Heart left ventricle (tissue), 16 donors: ENCODE data around the gene PCBP3. TPM values are rescaled to one million over a fixed set of nuclear protein-coding genes. Genes with fewer than 3 reads are reported as not detected.

Experiments
- ATAC-seq, 4 donors: fragments of 200-7000 bp; cut with Tn5 transposase; one replicate each; pipeline ENCODE4 v1.9.1; 2020 to 2022; ENCODE audit warnings: moderate library complexity in 4 of 4, mild to moderate bottlenecking in 3 of 4, moderate number of reproducible peaks in 1 of 4
- DNase-seq, 5 donors: peaks; one replicate each; pipeline ENCODE4 v3.0.0-alpha.2; 2020
- H3K27ac ChIP-seq, 12 donors: fragments of 200-600 bp; sonication (generic) in 4 of 12; one replicate each; pipeline versions ENCODE4 v1.5.0 to v1.8.0; 2016 to 2022; ENCODE audit warnings: mild to moderate bottlenecking in 2 of 12
- H3K27me3 ChIP-seq, 9 donors: fragments of 200-600 bp; sonication (generic) in 2 of 9; one replicate each; pipeline versions ENCODE4 v1.5.1 to v1.8.0; 2016 to 2022; ENCODE audit warnings: mild to moderate bottlenecking in 3 of 9
- H3K36me3 ChIP-seq, 9 donors: fragments of 200-600 bp; sonication (generic) in 2 of 9; one replicate each; pipeline versions ENCODE4 v1.5.0 to v1.8.0; 2018 to 2022; ENCODE audit warnings: mild to moderate bottlenecking in 2 of 9
- H3K4me1 ChIP-seq, 12 donors: fragments of 200-600 bp; sonication (generic) in 4 of 12; one replicate each; pipeline versions ENCODE4 v1.5.0 to v1.8.0; 2016 to 2022; ENCODE audit warnings: mild to moderate bottlenecking in 3 of 12
- H3K4me3 ChIP-seq, 12 donors: fragments of 200-600 bp; sonication (generic) in 4 of 12; one replicate each; pipeline versions ENCODE4 v1.5.0 to v1.8.0; 2017 to 2022; ENCODE audit warnings: mild to moderate bottlenecking in 9 of 12, moderate library complexity in 4 of 12
- H3K9me3 ChIP-seq, 12 donors: fragments of 200-600 bp; sonication (generic) in 4 of 12; one replicate each; pipeline versions ENCODE4 v1.5.0 to v1.8.0; 2016 to 2022; ENCODE audit warnings: mild to moderate bottlenecking in 1 of 12
- POLR2A ChIP-seq, 2 donors: fragments of 450-650 bp; IDR thresholded peaks; one replicate each; pipeline ENCODE4 v1.6.1; 2017; ENCODE audit warnings: antibody characterized with exemption in 2 of 2, mild to moderate bottlenecking in 2 of 2, moderate library complexity in 2 of 2
- WGBS, 4 donors: extraction: QIAGEN DNeasy Blood & Tissue Kit in 2 of 4; methylation state at CpG; one replicate each; pipeline versions ENCODE4 v1.1.5 to v1.1.7; 2013 to 2018; 5-methylcytosine and 5-hydroxymethylcytosine counted together
- intact Hi-C, 10 donors: fragments of 100-400 bp; cut with DNase I; formaldehyde crosslinking; loops; one replicate each; pipeline versions ENCODE4 v1.11.1 to v1.14.2; 2022
- polyA plus RNA-seq, 2 donors: library from polyadenylated mRNA; stranded (reverse); fragments of 200-250 nt; gene quantifications; one replicate each; pipeline ENCODE4 v1.2.3, GENCODE V29; 2013
- total RNA-seq, 9 donors: library from RNA; depleted of rRNA in 2 of 9; stranded (reverse); fragments of >200 nt in 2 of 9; fragmentation: NEBNext Ultra II Directional in 3 of 9; extraction: Animal tissue kit (Norgen Biotek cat#: 25700) in 3 of 9; gene quantifications; one replicate each; pipeline versions ENCODE4 v1.1.0 to v1.2.4, GENCODE V29; 2016 to 2023
- TF ChIP-seq, protein P1 (sequence below), 12 donors: fragments of 200-600 bp; sonication (generic) in 4 of 12; IDR thresholded peaks; one replicate each; pipeline versions ENCODE4 v1.5.0 to v1.8.0; 2018 to 2022; ENCODE audit warnings: antibody characterized with exemption in 12 of 12, mild to moderate bottlenecking in 5 of 12
- donor health status: ischemic (EF 13 %, LVEDD 7.1; RV severe dilation, severe dysfunction).
- donor health status: healthy with polysubstance abuse.
- donor health status: DM: no; HTN: yes; CAD: no.
- donor health status: DM: no; HTN: no; CAD: no.
- donor health status: ischemic (EF 25% LVEDD 6.9; RV normal size, moderate dysfunction).
- donor health status: ischemic (EF 25% LVEDD 5.7; RV mildly dilated, moderate dysfunction).
- donor health status: healthy.
- donor health status: DM: yes; HTN: yes; CAD: no.
- donor health status: ischemic (EF 35%, LVEDD 5.7; RV mildly dilated, moderate dysfunction).
- donor health status: nonischemic (EF 11% LVEDD 7.7; RV severe dilation, severe dysfunction).
- donor health status: DM: yes; HTN: yes; CAD: no.
- donor health status: PGD.
- donor health status: ischemic (EF 29% LVEDD 5.4; RV normal size, mild dysfunction).
- donor health status: nonischemic (EF 23%, LVEDD 6.1; RV moderate dilation, normal function).

Gene PCBP3
- total and polyA plus RNA-seq, 11 donors = 0.72 to 11.4 (median 2.5) TPM; not detected in 1

DNA sequence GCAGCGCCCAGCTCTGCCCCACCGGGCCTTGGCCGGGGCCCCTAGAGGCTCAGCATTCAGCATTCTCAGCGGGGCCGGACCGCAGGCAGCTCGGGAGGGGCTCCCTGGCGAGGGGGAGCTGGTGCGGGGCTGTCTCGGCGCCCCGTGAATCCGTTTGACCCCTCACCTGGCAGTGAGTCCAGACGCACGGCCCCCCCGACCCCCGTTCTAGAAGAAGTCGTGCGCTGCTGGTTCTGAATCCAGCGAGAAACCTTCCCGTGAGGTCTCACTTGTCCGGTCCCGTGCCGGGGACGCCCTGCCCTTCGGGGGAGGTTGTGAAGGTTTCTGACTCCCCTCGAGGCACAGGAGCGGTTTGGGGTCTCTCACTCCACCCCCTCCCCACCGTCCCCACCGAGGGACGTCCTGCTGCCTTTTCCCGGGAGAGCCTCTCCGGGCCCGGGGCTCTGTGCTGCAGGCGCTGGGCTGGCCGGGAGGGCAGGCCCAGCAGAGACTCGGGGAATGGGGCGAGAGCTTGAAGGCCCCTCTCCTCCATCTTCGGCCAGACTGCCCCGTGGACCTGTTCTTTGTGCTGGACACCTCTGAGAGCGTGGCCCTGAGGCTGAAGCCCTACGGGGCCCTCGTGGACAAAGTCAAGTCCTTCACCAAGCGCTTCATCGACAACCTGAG is 338.7 kb downstream of the PCBP3 start:
- peaks cover 0 to 48% (median 17%) of the 10 kb centered on the region in 12 donors for H3K4me1 ChIP-seq
- peak overlapping the region; percentile 65 to 99 (median 88) for H3K4me3 ChIP-seq
- H3K27ac ChIP-seq = peak overlapping the region; percentile 61 to 97 (median 84)
- peaks cover 0 to 41% (median 32%) of the 10 kb centered on the region in 9 donors for H3K36me3 ChIP-seq
- peaks cover 0 to 13% (median 0%) of the 10 kb centered on the region in 9 donors for H3K27me3 ChIP-seq
- intact Hi-C loops = loop anchor here in 1 of 10 donors (5.0 kb wide), 1 partner anchor 75 kb away; no protein-coding TSS in a partner anchor
- DNase-seq (peak in 4 of 5 donors; percentile 33 to 74 (median 46)), ATAC-seq (peak in 3 of 4 donors; percentile 6 to 24 (median 21))
- TF ChIP-seq, protein P1, sequence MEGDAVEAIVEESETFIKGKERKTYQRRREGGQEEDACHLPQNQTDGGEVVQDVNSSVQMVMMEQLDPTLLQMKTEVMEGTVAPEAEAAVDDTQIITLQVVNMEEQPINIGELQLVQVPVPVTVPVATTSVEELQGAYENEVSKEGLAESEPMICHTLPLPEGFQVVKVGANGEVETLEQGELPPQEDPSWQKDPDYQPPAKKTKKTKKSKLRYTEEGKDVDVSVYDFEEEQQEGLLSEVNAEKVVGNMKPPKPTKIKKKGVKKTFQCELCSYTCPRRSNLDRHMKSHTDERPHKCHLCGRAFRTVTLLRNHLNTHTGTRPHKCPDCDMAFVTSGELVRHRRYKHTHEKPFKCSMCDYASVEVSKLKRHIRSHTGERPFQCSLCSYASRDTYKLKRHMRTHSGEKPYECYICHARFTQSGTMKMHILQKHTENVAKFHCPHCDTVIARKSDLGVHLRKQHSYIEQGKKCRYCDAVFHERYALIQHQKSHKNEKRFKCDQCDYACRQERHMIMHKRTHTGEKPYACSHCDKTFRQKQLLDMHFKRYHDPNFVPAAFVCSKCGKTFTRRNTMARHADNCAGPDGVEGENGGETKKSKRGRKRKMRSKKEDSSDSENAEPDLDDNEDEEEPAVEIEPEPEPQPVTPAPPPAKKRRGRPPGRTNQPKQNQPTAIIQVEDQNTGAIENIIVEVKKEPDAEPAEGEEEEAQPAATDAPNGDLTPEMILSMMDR (IDR thresholded peaks at IDR 0.05) = no peak
- no peak for TF ChIP-seq POLR2A (IDR thresholded peaks at IDR 0.05)
- no peaks in the 10 kb centered on the region for H3K9me3 ChIP-seq
- WGBS, 4 donors = 2 to 13% (median 8%) methylated on average over 16 to 45 of the region's 45 CpGs

DNA sequence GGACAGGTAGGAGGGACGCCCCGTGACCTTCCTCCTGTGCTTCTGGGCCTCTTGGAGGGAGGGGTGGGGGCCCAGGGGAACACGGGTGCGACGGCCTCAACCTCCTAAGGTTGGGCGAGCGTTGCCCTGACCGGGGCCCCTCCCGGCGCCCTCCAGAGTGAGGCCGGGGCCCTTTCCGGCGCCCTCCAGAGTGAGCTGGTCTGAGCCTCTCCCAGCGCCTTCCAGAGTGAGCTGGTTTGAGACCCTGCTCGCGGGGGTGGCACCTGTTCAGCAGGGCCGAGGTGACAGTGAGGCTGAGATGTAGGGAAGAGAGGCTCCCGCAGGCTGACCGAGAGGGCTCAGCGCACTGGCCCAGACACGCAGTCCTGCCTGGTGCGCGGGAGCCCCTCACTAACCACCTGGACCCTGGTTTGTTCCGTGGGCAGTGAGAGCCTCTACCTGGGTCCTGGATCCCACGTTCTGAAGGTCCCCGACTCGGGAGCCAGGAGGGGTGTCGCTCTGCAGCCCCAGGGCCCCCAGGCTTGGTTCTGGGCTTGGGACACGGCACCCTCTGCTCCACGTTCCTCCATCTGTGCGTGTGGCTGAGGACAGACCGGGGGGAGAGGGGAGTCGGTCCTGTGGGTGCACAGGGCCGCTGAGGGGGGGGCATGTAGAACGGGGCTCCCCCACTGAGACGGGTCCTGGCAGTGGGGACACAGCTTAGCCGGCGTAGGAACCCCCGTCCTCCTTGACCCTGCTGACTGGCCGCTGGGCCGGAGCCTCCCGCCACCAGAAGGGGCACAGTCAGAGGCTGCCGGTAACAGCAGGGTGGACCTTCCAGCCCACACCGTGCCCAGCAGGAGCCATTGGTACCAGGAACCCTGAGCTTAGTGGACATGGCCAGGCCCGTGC is 339.5 kb downstream of the PCBP3 start:
- Histone ChIP-seq H3K4me3 (peak overlapping the region; percentile 65 to 99 (median 88)), H3K4me1 (peaks cover 0 to 45% (median 16%) of the 10 kb centered on the region in 12 donors), H3K27ac (peak overlapping the region in 11 of 12 donors; percentile 45 to 97 (median 84)), H3K36me3 (peaks cover 0 to 45% (median 35%) of the 10 kb centered on the region in 9 donors), H3K27me3 (peaks cover 0 to 13% (median 0%) of the 10 kb centered on the region in 9 donors), H3K9me3 (no peaks in the 10 kb centered on the region)
- intact Hi-C loops = loop anchor here in 1 of 10 donors (5.0 kb wide), 1 partner anchor 74 kb away; no protein-coding TSS in a partner anchor
- no peak for TF ChIP-seq POLR2A (IDR thresholded peaks at IDR 0.05)
- TF ChIP-seq, protein P1 (IDR thresholded peaks at IDR 0.05) = no peak
- WGBS, 4 donors = 42 to 55% (median 48%) methylated on average over 26 to 45 of the region's 45 CpGs
- DNase-seq (peak; percentile 19 to 65 (median 25)), ATAC-seq (peak in 2 of 4 donors; percentile 0 to 1)

DNA sequence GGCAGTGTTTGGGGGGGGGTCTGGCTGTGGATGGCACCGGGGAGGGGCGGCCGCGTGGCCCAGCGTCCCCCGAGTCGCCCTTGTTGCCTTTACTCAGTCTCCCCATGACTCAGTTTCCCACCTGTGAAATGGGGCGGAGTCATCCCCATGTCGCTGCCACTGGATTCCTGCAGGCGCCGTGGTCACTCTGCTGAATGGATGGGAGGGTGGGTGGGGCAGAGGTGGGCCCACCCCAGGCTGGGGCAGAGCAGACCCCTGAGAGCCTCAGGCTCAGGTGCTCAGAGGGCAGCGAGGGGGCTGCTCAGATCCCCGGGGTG is 340.1 kb downstream of the PCBP3 start:
- H3K9me3 ChIP-seq = no peaks in the 10 kb centered on the region
- peaks cover 0 to 41% (median 14%) of the 10 kb centered on the region in 12 donors for H3K4me1 ChIP-seq
- H3K36me3 ChIP-seq = peaks cover 0 to 47% (median 38%) of the 10 kb centered on the region in 9 donors
- peak overlapping the region in 10 of 12 donors; percentile 45 to 97 (median 84) for H3K27ac ChIP-seq
- no peak for TF ChIP-seq POLR2A (IDR thresholded peaks at IDR 0.05)
- TF ChIP-seq, protein P1 (IDR thresholded peaks at IDR 0.05) = no peak
- peaks cover 0 to 13% (median 0%) of the 10 kb centered on the region in 9 donors for H3K27me3 ChIP-seq
- H3K4me3 ChIP-seq = peak overlapping the region; percentile 10 to 99 (median 86)
- intact Hi-C loops = loop anchor here in 1 of 10 donors (5.0 kb wide), 1 partner anchor 74 kb away; no protein-coding TSS in a partner anchor
- 79 to 92% (median 84%) methylated on average over 9 to 13 of the region's 13 CpGs for WGBS, 4 donors
- DNase-seq (peak in 1 of 5 donors; percentile 45), ATAC-seq (no peak)
